Measurements from ENCODE around the gene ADAP1.

The ADAP1 gene

DNA sequence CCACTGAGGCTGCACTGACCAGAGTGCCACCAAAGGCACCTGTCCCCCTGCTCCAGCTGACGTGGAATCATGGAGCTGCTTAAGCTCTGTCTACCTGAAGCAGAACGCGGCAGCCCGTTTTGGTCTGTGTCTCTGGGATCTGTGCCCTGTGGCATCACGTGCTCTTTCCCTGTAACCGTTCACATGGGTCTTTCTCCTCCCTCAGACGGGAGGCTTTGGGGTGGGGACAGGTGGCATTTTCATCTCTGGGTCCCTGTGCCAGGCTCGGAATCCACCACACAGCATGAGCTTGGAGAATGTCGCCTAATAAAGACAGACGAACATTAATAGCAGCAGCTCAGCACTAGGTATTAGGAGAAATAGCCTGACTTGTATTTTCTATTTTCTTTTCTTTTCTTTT lies 1.6 kb upstream of the ADAP1 start:
- DNase-seq = no peak
- H3K27me3 ChIP-seq (replicated peaks in 2 of 5; ENCODE audit: control insufficient read depth in 4 of 5, insufficient read depth in 5 of 5, low read length in 4 of 5) = peaks cover 0 to 19% (median 0%) of the 10 kb centered on the region in 5 experiments
- CTCF ChIA-PET = interaction anchor here (1.4 to 7.0 kb wide), 3 partner anchors 16 to 56 kb away, joined by 3 to 45 read pairs (median 4); no protein-coding TSS in a partner anchor
- H3K4me1 ChIP-seq (ENCODE audit: control extremely low read depth in 1 of 4, control insufficient read depth in 4 of 4, insufficient read depth in 4 of 4, low read length in 3 of 4) = peaks cover 0 to 21% (median 11%) of the 10 kb centered on the region in 4 experiments
- POLR2A ChIA-PET = no interaction called here
- H3K36me3 ChIP-seq (ENCODE audit: control insufficient read depth in 4 of 4, insufficient read depth in 4 of 4, low read length in 3 of 4) = peaks cover 0 to 3% (median 0%) of the 10 kb centered on the region in 4 experiments
- no peak overlapping the region for H3K4me3 ChIP-seq (ENCODE audit: control insufficient read depth in 1 of 7, extremely low read depth in 1 of 7, insufficient read depth in 4 of 7, low read depth in 2 of 7, low read length in 6 of 7)
- H3K9me3 ChIP-seq (ENCODE audit: control extremely low read depth in 1 of 5, control insufficient read depth in 4 of 5, insufficient read depth in 2 of 5, low read depth in 1 of 5, low read length in 4 of 5) = no peaks in the 10 kb centered on the region
- WGBS (ENCODE audit: insufficient coverage) = 95% methylated on average over 8 of the region's 10 CpGs
- no peak overlapping the region for H3K27ac ChIP-seq (ENCODE audit: insufficient read depth in 1 of 2, low read depth in 1 of 2, low read length in 2 of 2, poor library complexity in 1 of 2, severe bottlenecking in 2 of 2)

DNA sequence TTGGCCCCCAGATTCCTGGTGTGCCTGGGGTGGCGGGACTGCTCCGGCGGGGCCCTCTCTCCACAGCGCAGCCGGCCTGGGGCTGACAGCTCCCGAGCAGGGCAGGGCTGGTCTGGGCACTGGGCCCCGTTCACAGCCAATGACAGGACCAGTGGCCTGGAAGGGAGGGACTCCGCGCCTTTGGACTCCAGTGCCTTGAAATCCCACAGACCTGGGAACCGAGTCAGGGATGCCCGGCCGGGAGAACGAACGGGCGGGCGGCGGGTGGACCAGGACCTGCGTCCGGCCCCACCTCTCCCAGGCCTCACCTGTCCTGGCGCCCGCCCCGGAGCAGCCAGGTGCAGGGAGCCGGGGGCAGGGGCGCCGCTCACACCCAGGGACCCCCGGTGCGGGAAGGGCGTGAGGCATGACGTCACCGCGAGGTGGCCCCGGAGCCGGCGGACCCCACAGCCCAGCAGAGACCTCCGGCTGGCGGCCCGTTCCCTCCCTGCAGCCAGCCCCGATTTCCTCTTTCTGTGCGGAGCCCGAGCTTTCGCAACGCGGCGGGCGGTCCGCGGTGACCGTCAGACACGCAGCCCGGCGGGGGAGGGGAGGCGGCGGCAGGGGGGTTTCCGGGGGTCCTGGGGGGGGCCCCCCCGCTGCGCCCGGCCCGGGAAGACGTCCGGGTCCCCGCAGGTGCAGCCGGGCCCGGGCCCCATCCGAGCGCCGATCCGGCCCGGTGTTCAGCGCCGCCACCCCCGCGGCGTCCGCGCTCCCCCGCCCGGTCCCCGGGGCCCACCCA lies 743 bp downstream of the ADAP1 start:
- H3K4me1 ChIP-seq (ENCODE audit: control extremely low read depth in 1 of 4, control insufficient read depth in 4 of 4, insufficient read depth in 4 of 4, low read length in 3 of 4) = peaks cover 0 to 31% (median 11%) of the 10 kb centered on the region in 4 experiments
- peaks cover 0 to 8% (median 0%) of the 10 kb centered on the region in 4 experiments for H3K36me3 ChIP-seq (ENCODE audit: control insufficient read depth in 4 of 4, insufficient read depth in 4 of 4, low read length in 3 of 4)
- 12% methylated on average over 49 of the region's 78 CpGs for WGBS (ENCODE audit: insufficient coverage)
- ChIA-PET CTCF (interaction anchor here (0.6 to 4.2 kb wide), 10 partner anchors 13 to 190 kb away, joined by 3 to 33 read pairs (median 3); no protein-coding TSS in a partner anchor), POLR2A (interaction anchor here (1.2 kb wide), 1 partner anchor 30 kb away, joined by 3 read pairs; no protein-coding TSS in a partner anchor)
- H3K9me3 ChIP-seq (ENCODE audit: control extremely low read depth in 1 of 5, control insufficient read depth in 4 of 5, insufficient read depth in 2 of 5, low read depth in 1 of 5, low read length in 4 of 5) = no peaks in the 10 kb centered on the region
- no peak overlapping the region for H3K27ac ChIP-seq (ENCODE audit: insufficient read depth in 1 of 2, low read depth in 1 of 2, low read length in 2 of 2, poor library complexity in 1 of 2, severe bottlenecking in 2 of 2)
- H3K27me3 ChIP-seq (replicated peaks in 2 of 5; ENCODE audit: control insufficient read depth in 4 of 5, insufficient read depth in 5 of 5, low read length in 4 of 5) = peaks cover 0 to 19% (median 0%) of the 10 kb centered on the region in 5 experiments
- peak in 2 of 3 donors; percentile 71 to 72 for DNase-seq
- H3K4me3 ChIP-seq (ENCODE audit: control insufficient read depth in 1 of 7, extremely low read depth in 1 of 7, insufficient read depth in 4 of 7, low read depth in 2 of 7, low read length in 6 of 7) = peak overlapping the region; percentile 28 to 68 (median 55)

DNA sequence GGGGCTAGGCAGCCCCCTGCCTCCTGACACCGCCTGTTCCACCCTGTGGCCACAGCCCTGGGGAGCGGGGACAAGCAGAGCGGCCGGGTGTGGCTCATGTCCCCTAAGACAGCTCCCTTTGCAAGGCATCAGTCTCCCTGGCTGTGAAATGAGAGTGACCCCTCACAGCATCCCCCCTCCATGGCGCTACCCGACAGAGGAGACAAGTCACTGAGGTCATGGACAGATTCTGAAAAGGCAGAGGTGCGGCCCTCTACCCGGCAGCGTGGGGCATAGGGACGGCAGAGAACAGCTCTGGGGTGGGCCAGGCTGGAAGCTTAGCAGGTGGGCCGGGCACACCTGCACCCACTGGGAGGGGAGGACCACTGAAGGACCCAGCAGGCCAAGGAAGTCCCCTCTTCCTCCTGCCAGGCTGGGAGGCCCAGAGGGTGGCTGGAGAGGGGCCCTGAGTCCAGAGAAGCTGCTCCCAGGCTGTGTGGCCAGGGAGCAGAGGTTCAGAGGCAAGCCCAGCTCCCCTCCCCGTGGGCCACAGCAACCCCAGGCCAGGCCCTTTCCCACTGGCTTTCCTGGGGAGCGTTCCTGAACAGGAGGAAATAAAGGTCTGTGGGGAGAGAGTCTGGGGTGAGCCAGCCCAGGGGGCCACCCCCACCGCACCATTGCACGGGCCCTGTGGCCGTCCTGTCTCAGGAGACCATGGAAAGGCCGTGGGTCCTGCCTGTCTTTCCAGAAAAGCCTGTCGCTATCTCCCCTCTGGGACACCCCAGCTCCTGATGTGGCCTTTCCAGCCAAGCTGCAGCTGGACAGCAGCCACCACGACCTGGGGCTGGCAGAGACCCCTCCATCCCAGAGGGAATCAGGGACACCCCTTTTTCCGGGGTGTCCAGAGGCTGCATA lies 1.7 kb downstream of the ADAP1 start:
- H3K4me3 ChIP-seq (ENCODE audit: control insufficient read depth in 1 of 7, extremely low read depth in 1 of 7, insufficient read depth in 4 of 7, low read depth in 2 of 7, low read length in 6 of 7) = peak overlapping the region in 2 of 7 experiments; percentile 64 to 68

DNA sequence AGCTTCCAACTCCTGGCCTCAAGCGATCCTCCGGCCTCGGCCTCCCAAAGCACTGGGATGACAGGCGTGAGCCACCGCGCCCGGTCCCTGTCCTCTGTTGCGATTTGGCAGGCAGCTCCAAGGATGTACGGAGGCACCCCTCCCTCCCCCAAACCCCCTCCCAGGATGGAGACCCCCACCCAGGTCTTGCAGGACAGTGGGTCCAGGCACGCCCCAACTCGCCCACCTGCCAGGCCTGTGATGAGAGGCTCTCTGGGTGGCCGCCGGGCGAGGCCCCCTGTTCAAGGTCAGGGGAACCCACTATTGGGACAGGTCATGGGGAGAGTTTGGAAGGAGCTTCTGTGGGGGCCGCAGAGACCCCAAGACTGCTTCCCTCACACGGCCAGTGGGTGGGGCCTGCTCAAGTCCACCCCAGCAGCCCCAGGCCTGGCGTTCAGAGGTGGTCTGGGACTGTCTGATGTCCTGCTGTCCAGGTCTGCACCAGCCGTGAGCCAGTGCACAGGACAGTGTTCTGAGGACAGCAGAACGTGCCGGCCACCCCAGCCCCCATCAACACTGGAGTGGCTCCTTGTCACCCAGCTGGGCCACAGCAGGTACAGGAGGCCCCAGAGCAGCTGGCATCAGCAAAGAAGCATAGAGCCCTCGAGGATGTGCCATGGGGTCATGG lies 2.5 kb downstream of the ADAP1 start:
- no peak for DNase-seq
- H3K4me1 ChIP-seq (ENCODE audit: control extremely low read depth in 1 of 4, control insufficient read depth in 4 of 4, insufficient read depth in 4 of 4, low read length in 3 of 4) = peaks cover 0 to 22% (median 11%) of the 10 kb centered on the region in 4 experiments
- H3K27ac ChIP-seq (ENCODE audit: insufficient read depth in 1 of 2, low read depth in 1 of 2, low read length in 2 of 2, poor library complexity in 1 of 2, severe bottlenecking in 2 of 2) = no peak overlapping the region
- peaks cover 0 to 19% (median 0%) of the 10 kb centered on the region in 5 experiments for H3K27me3 ChIP-seq (replicated peaks in 2 of 5; ENCODE audit: control insufficient read depth in 4 of 5, insufficient read depth in 5 of 5, low read length in 4 of 5)
- WGBS (ENCODE audit: insufficient coverage) = 91% methylated on average over 11 of the region's 21 CpGs
- POLR2A ChIA-PET = interaction anchor here (0.6 to 1.1 kb wide), 2 partner anchors 21 to 29 kb away, joined by 3 read pairs; no protein-coding TSS in a partner anchor
- H3K9me3 ChIP-seq (ENCODE audit: control extremely low read depth in 1 of 5, control insufficient read depth in 4 of 5, insufficient read depth in 2 of 5, low read depth in 1 of 5, low read length in 4 of 5) = no peaks in the 10 kb centered on the region
- peaks cover 0 to 8% (median 0%) of the 10 kb centered on the region in 4 experiments for H3K36me3 ChIP-seq (ENCODE audit: control insufficient read depth in 4 of 4, insufficient read depth in 4 of 4, low read length in 3 of 4)
- no peak overlapping the region for H3K4me3 ChIP-seq (ENCODE audit: control insufficient read depth in 1 of 7, extremely low read depth in 1 of 7, insufficient read depth in 4 of 7, low read depth in 2 of 7, low read length in 6 of 7)
- CTCF ChIA-PET = interaction anchor here (0.8 to 4.2 kb wide), 6 partner anchors 9 to 51 kb away, joined by 3 to 33 read pairs (median 4); partner anchors contain the start of gene COX19

More for the DNA sequence above, 1.7 kb downstream of the ADAP1 start:
- peaks cover 0 to 24% (median 11%) of the 10 kb centered on the region in 4 experiments for H3K4me1 ChIP-seq (ENCODE audit: control extremely low read depth in 1 of 4, control insufficient read depth in 4 of 4, insufficient read depth in 4 of 4, low read length in 3 of 4)
- H3K27me3 ChIP-seq (replicated peaks in 2 of 5; ENCODE audit: control insufficient read depth in 4 of 5, insufficient read depth in 5 of 5, low read length in 4 of 5) = peaks cover 0 to 19% (median 0%) of the 10 kb centered on the region in 5 experiments
- no peak for DNase-seq
- POLR2A ChIA-PET = no interaction called here
- H3K27ac ChIP-seq (ENCODE audit: insufficient read depth in 1 of 2, low read depth in 1 of 2, low read length in 2 of 2, poor library complexity in 1 of 2, severe bottlenecking in 2 of 2) = no peak overlapping the region
- WGBS (ENCODE audit: insufficient coverage) = 98% methylated on average over 16 of the region's 20 CpGs
- no peaks in the 10 kb centered on the region for H3K9me3 ChIP-seq (ENCODE audit: control extremely low read depth in 1 of 5, control insufficient read depth in 4 of 5, insufficient read depth in 2 of 5, low read depth in 1 of 5, low read length in 4 of 5)
- CTCF ChIA-PET = interaction anchor here (0.8 to 4.2 kb wide), 10 partner anchors 9 to 108 kb away, joined by 3 to 33 read pairs (median 4); partner anchors contain the start of gene COX19
- peaks cover 0 to 8% (median 0%) of the 10 kb centered on the region in 4 experiments for H3K36me3 ChIP-seq (ENCODE audit: control insufficient read depth in 4 of 4, insufficient read depth in 4 of 4, low read length in 3 of 4)

DNA sequence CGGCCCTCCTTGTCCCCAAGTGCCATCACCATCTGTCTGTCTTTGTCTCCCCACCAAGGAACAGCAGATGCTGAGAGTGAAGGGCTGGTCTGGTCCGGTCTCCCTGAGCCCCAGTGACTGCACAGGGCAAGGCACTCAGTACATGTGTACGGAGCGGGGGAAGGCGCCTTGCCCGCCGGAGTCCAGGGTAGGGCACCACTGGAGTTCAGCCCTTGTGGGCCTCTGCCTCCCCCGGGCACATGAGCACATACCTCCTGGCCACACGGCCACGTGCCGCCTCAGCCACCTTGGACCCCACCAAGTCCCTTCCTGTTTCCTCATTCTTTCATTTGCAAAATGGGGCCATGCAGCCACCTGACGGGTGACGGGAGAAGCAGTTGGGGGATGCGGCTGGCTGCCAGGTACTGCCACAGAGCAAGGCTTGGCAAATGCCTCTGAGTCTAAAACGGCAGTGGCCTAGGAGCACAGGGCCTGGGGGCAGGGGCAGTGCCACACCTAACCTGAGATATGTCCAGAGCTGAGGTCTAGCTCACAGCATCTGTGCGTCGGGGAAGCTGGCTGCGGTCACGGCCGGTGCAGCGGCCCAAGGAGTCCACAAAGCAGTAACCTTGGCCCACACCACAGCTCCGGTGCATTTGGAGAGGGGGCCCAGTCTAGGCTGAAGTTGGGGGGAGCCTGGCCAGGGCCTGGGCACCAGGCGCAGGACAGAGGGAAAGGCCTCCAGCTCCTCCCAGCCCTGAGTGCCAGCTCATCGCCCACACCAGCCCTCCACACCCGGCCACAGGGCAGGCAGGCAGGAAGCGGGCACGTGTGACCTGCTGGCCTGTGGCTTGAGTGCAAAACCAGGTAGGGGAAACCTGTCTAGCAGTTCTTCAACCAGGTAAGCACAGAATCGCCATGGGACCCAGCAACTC lies 5.2 kb downstream of the ADAP1 start:
- H3K9me3 ChIP-seq (ENCODE audit: control extremely low read depth in 1 of 5, control insufficient read depth in 4 of 5, insufficient read depth in 2 of 5, low read depth in 1 of 5, low read length in 4 of 5) = no peaks in the 10 kb centered on the region
- peaks cover 0 to 12% (median 0%) of the 10 kb centered on the region in 5 experiments for H3K27me3 ChIP-seq (replicated peaks in 2 of 5; ENCODE audit: control insufficient read depth in 4 of 5, insufficient read depth in 5 of 5, low read length in 4 of 5)
- peaks cover 0 to 8% (median 0%) of the 10 kb centered on the region in 4 experiments for H3K36me3 ChIP-seq (ENCODE audit: control insufficient read depth in 4 of 4, insufficient read depth in 4 of 4, low read length in 3 of 4)
- WGBS (ENCODE audit: insufficient coverage) = 95% methylated on average over 25 of the region's 28 CpGs
- ChIA-PET POLR2A (no interaction called here), CTCF (interaction anchor here (1.2 kb wide), 1 partner anchor 41 kb away, joined by 4 read pairs; no protein-coding TSS in a partner anchor)
- H3K27ac ChIP-seq (ENCODE audit: insufficient read depth in 1 of 2, low read depth in 1 of 2, low read length in 2 of 2, poor library complexity in 1 of 2, severe bottlenecking in 2 of 2) = no peak overlapping the region
- DNase-seq = no peak
- H3K4me1 ChIP-seq (ENCODE audit: control extremely low read depth in 1 of 4, control insufficient read depth in 4 of 4, insufficient read depth in 4 of 4, low read length in 3 of 4) = peaks cover 0 to 22% (median 8%) of the 10 kb centered on the region in 4 experiments
- H3K4me3 ChIP-seq (ENCODE audit: control insufficient read depth in 1 of 7, extremely low read depth in 1 of 7, insufficient read depth in 4 of 7, low read depth in 2 of 7, low read length in 6 of 7) = no peak overlapping the region

Measured in common myeloid progenitor, CD34-positive (primary cell).